Activated CD8-positive, alpha-beta T cell treated with anti-CD3 and anti-CD28 coated beads for 36 hours (primary cell): ENCODE data around the gene CELF6. TPM values are rescaled to one million over a fixed set of nuclear protein-coding genes. Genes with fewer than 3 reads are reported as not detected.

ENCODE experiments used
- ATAC-seq: fragments of 200-7000 bp; cut with Tn5 transposase; one replicate; pipeline ENCODE4 v1.10.0; 2021; ENCODE audit warnings: mild to moderate bottlenecking, moderate library complexity
- CTCF ChIA-PET: fragments of 350-600 bp; sonication (Branson Sonifier 250); formaldehyde crosslinking; loops from one replicate; lab custom pipeline; 2021; ENCODE audit warnings: antibody characterized with exemption; lab: Charles Lee
- POLR2A ChIA-PET: fragments of 350-600 bp; sonication (Branson Sonifier 250); formaldehyde crosslinking; loops from one replicate; lab custom pipeline; 2021; ENCODE audit warnings: antibody characterized with exemption; lab: Charles Lee
- DNase-seq: peaks from one replicate; pipeline ENCODE4 v3.0.0-alpha.2; 2020
- H3K27ac Mint-ChIP-seq: one replicate; pipeline ENCODE4 v1.8.0; 2021; ENCODE audit warnings: mild to moderate bottlenecking, mixed read lengths
- H3K27me3 Mint-ChIP-seq: one replicate; pipeline ENCODE4 v1.8.0; 2021; ENCODE audit warnings: mixed read lengths
- H3K36me3 Mint-ChIP-seq: one replicate; pipeline ENCODE4 v1.8.0; 2021; ENCODE audit warnings: low read depth, mixed read lengths
- H3K4me1 Mint-ChIP-seq: one replicate; pipeline ENCODE4 v1.8.0; 2021; ENCODE audit warnings: low read depth, mixed read lengths
- H3K4me3 Mint-ChIP-seq: one replicate; pipeline ENCODE4 v1.8.0; 2021; ENCODE audit warnings: mild to moderate bottlenecking, moderate library complexity, mixed read lengths
- H3K9me3 Mint-ChIP-seq: one replicate; pipeline ENCODE4 v1.8.0; 2021; ENCODE audit warnings: mixed read lengths
- intact Hi-C: fragments of 100-400 bp; cut with micrococcal nuclease; formaldehyde crosslinking; loops from one replicate; pipeline ENCODE4 v1.10.0; 2022
- total RNA-seq, 2 experiments: library from RNA; stranded (reverse); gene quantifications; one replicate each; pipeline ENCODE4 v1.2.3, GENCODE V29; 2021
- TF ChIP-seq, protein P1 (sequence below): fragments of 200-600 bp; IDR thresholded peaks from one replicate; pipeline ENCODE4 v1.8.0; 2022; ENCODE audit warnings: antibody characterized with exemption, mild to moderate bottlenecking

CELF6 gene
- total RNA-seq, 2 experiments from 2014 or later, result 0.18 to 0.20 TPM

DNA sequence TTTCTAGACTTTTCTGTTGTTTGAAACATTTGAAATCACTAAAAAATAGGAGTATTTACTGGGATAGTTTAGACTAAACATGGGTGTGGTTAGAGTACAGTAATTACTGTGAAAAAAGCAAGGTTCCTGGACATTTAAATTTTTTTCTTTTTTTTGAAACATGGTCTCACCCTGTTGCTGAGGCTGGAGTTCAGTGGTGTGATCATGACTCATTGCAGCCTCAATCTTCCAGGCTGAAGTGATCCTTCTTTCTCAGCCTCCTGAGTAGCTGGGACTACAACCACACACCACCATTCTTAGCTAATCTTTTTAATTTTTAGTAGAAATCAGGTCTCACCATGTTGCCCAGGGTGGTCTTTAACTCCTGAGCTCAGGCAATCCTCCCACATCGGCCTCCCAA lies 20.4 kb upstream of the CELF6 start:
- DNase-seq (no peak), ATAC-seq (no peak)
- Mint-ChIP-seq H3K4me1 (no peaks in the 10 kb centered on the region), H3K4me3 (no peak overlapping the region), H3K9me3 (no peaks in the 10 kb centered on the region), H3K27ac (no peak overlapping the region), H3K27me3 (no peaks in the 10 kb centered on the region), H3K36me3 (peaks cover 4% of the 10 kb centered on the region)
- intact Hi-C loops, result no loop called here
- ChIA-PET CTCF (interaction anchor here (0.7 kb wide), 1 partner anchor 26 kb away, joined by 3 read pairs; no protein-coding TSS in a partner anchor), POLR2A (interaction anchor here (0.6 to 1.1 kb wide), 2 partner anchors 20 to 195 kb away, joined by 3 read pairs; no protein-coding TSS in a partner anchor)
- TF ChIP-seq, protein P1, sequence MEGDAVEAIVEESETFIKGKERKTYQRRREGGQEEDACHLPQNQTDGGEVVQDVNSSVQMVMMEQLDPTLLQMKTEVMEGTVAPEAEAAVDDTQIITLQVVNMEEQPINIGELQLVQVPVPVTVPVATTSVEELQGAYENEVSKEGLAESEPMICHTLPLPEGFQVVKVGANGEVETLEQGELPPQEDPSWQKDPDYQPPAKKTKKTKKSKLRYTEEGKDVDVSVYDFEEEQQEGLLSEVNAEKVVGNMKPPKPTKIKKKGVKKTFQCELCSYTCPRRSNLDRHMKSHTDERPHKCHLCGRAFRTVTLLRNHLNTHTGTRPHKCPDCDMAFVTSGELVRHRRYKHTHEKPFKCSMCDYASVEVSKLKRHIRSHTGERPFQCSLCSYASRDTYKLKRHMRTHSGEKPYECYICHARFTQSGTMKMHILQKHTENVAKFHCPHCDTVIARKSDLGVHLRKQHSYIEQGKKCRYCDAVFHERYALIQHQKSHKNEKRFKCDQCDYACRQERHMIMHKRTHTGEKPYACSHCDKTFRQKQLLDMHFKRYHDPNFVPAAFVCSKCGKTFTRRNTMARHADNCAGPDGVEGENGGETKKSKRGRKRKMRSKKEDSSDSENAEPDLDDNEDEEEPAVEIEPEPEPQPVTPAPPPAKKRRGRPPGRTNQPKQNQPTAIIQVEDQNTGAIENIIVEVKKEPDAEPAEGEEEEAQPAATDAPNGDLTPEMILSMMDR, result no peak

DNA sequence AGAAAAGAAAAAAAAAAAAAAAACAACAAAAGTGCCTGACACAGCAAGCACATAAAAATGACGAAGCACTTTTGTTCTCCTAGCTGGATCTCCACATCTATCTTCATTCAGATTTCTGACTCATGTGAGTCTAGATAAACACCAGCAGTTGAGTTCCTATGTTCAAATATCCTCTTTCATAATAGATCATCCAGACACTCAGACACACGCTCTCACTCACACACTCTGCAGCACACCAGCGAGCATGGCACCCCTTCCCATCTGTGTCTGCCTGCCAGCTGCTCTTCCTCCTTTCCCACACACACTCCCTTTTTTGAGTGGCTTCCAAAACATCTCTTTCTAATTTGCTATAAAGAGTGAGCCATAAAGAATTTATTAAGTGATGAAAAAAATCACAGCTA lies 19.8 kb upstream of the CELF6 start:
- CTCF ChIA-PET, result interaction anchor here (0.7 to 0.9 kb wide), 2 partner anchors 26 to 27 kb away, joined by 3 to 4 read pairs; no protein-coding TSS in a partner anchor
- Mint-ChIP-seq H3K36me3 (peaks cover 2% of the 10 kb centered on the region), H3K27ac (no peak overlapping the region), H3K4me1 (no peaks in the 10 kb centered on the region), H3K9me3 (no peaks in the 10 kb centered on the region), H3K27me3 (no peaks in the 10 kb centered on the region), H3K4me3 (no peak overlapping the region)
- POLR2A ChIA-PET, result no interaction called here
- TF ChIP-seq, protein P1, result no peak
- DNase-seq (no peak), ATAC-seq (no peak)
- intact Hi-C loops, result no loop called here

DNA sequence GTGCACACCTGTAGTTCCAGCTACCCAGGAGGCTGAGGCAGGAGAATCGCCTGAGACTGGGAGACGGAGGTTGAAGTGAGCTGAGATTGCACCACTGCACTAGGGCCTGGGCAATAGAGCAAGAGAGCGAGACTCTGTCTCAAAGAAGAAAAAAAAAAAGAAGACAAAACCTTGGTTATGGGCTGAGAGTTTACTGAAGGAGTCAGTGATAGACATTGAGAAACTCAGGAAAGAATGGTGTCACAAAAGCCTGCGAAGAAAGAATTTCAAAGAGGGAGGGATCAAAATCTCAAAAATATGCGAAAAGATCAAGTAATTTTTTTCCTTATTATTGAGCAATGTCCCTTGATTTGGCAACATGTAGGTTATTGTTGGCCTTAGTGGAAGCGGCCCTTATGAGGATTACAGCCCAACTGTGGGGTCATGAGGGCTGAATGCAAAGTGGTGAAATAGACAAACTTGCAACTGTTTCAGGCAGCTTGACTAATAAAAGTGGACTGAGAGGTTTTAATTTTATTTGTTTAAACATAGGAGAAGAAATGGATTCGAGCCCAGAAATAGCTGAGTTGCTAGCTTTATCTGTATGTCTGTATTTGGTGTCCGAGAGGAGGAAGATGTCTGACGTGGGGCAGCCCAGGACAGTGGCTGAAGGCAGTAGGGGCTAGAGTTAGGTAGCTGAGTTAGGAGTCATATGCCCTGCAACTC lies 18.8 kb upstream of the CELF6 start:
- Mint-ChIP-seq H3K9me3 (no peaks in the 10 kb centered on the region), H3K4me3 (no peak overlapping the region), H3K36me3 (peaks cover 2% of the 10 kb centered on the region), H3K27ac (no peak overlapping the region), H3K27me3 (no peaks in the 10 kb centered on the region), H3K4me1 (no peaks in the 10 kb centered on the region)
- POLR2A ChIA-PET, result no interaction called here
- intact Hi-C loops, result no loop called here
- DNase-seq (no peak), ATAC-seq (no peak)
- CTCF ChIA-PET, result interaction anchor here (0.9 kb wide), 3 partner anchors 18 to 26 kb away, joined by 3 to 4 read pairs (median 3); no protein-coding TSS in a partner anchor
- TF ChIP-seq, protein P1, result no peak

DNA sequence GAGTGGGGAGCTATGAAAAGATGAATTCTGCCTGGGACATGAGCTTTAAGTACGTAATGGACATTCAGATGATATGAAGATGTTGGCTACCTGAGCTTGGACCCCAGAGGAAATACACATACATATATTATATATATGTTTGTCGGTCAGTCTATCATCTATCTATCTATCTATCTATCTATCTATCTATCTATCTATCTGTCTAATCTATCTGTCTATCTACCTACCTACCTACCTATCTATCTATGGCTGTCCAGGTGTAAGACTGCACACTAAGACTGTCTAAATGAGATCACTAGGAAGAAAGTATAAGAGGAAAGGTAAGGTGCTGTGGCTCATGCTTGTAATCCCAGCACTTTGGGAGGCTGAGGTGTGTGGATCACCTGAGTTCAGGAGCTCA lies 18.2 kb upstream of the CELF6 start:
- Mint-ChIP-seq H3K9me3 (no peaks in the 10 kb centered on the region), H3K4me3 (no peak overlapping the region)

DNA sequence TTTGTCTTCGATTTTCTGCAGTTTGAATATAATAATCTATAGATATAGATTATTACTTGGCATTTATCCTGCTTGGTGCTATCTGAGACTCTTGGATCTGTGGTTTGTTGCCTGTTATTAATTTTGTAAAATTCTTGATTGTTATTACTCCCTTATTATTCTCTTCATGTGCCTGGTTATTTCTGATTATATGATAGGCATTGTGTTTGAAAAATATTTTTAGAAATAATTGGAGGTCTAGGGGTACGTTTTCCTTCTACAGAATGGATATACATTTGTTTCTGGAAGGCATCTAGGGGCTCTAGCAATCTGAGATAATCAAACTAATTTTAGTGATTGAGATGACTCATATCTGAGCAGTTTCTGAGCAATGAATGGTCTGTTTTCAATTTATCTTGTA lies 14.9 kb upstream of the CELF6 start:
- peaks cover 3% of the 10 kb centered on the region for H3K36me3 Mint-ChIP-seq
- CTCF ChIA-PET, result no interaction called here
- H3K4me3 Mint-ChIP-seq, result no peak overlapping the region
- TF ChIP-seq, protein P1, result no peak
- no peaks in the 10 kb centered on the region for H3K4me1 Mint-ChIP-seq
- intact Hi-C loops, result no loop called here
- ATAC-seq, result no peak
- no peaks in the 10 kb centered on the region for H3K9me3 Mint-ChIP-seq
- no peak for DNase-seq
- H3K27ac Mint-ChIP-seq, result no peak overlapping the region
- no peaks in the 10 kb centered on the region for H3K27me3 Mint-ChIP-seq
- POLR2A ChIA-PET, result no interaction called here

More for the DNA sequence above, 18.2 kb upstream of the CELF6 start:
- Mint-ChIP-seq H3K27ac (no peak overlapping the region), H3K27me3 (no peaks in the 10 kb centered on the region), H3K36me3 (no peaks in the 10 kb centered on the region), H3K4me1 (no peaks in the 10 kb centered on the region)
- TF ChIP-seq, protein P1, result no peak
- ChIA-PET POLR2A (no interaction called here), CTCF (interaction anchor here (0.9 kb wide), 1 partner anchor 26 kb away, joined by 3 read pairs; no protein-coding TSS in a partner anchor)
- no peak for DNase-seq
- ATAC-seq, result no peak
- intact Hi-C loops, result no loop called here
